Right lobe of liver (tissue), 6 donors: ENCODE results near the gene AKAP11. TPM values are rescaled to one million over a fixed set of nuclear protein-coding genes. Genes with fewer than 3 reads are reported as not detected.

Experiments
- ATAC-seq, 4 donors: fragments of 200-7000 bp; cut with Tn5 transposase; one replicate each; pipeline ENCODE4 v1.9.1; 2020; ENCODE audit warnings: mild to moderate bottlenecking in 4 of 4, moderate library complexity in 4 of 4
- DNase-seq, 3 donors: peaks; one replicate each; pipeline ENCODE4 v3.0.0-alpha.2; 2020
- H3K27ac ChIP-seq, 3 donors: fragments of 200-600 bp; one replicate each; pipeline ENCODE4 v1.8.0; 2022
- H3K27me3 ChIP-seq, 2 donors: fragments of 200-600 bp; one replicate each; pipeline ENCODE4 v1.8.0; 2022
- H3K36me3 ChIP-seq, 4 donors: fragments of 200-600 bp; sonication (generic) in 1 of 4; one replicate each; pipeline versions ENCODE4 v1.5.1 to v1.8.0; 2017 to 2022; ENCODE audit warnings: control low read depth in 1 of 4
- H3K4me1 ChIP-seq, 4 donors: fragments of 200-600 bp; sonication (generic) in 1 of 4; one replicate each; pipeline versions ENCODE4 v1.5.1 to v1.8.0; 2017 to 2022; ENCODE audit warnings: control low read depth in 1 of 4
- H3K4me3 ChIP-seq, 3 donors: fragments of 200-600 bp; one replicate each; pipeline ENCODE4 v1.8.0; 2022
- H3K9me3 ChIP-seq, 4 donors: fragments of 200-600 bp; sonication (generic) in 1 of 4; one replicate each; pipeline versions ENCODE4 v1.5.1 to v1.8.0; 2017 to 2022; ENCODE audit warnings: control low read depth in 1 of 4
- POLR2A ChIP-seq: fragments of 450-650 bp; IDR thresholded peaks from one replicate; pipeline ENCODE4 v1.6.1; 2017; ENCODE audit warnings: antibody characterized with exemption, mild to moderate bottlenecking
- WGBS: methylation state at CpG from one replicate; pipeline ENCODE4 v1.1.6; 2018; ENCODE audit warnings: low coverage, low lambda C conversion rate; ENCODE audit not compliant: insufficient coverage; ENCODE audit errors: missing lambda C conversion rate; 5-methylcytosine and 5-hydroxymethylcytosine counted together
- intact Hi-C, 2 donors: fragments of 100-400 bp; cut with DNase I; formaldehyde crosslinking; loops; one replicate each; pipeline versions ENCODE4 v1.11.2 to v1.14.1; 2022
- total RNA-seq, 6 experiments: library from RNA; depleted of rRNA in 2 of 6; stranded (reverse); fragments of >200 nt in 2 of 6; fragmentation: NEBNext Ultra II Directional in 3 of 6; extraction: Animal tissue kit (Norgen Biotek cat#: 25700) in 3 of 6; gene quantifications; one replicate each; pipeline versions ENCODE4 v1.1.0 to v1.2.4, GENCODE V29; 2016 to 2023
- TF ChIP-seq, protein P1 (sequence below), 4 donors: fragments of 200-600 bp in 3 of 4; fragments of 450-650 bp in 1 of 4; IDR thresholded peaks; one replicate each; pipeline versions ENCODE4 v1.5.1 to v1.8.0; 2016 to 2022; ENCODE audit warnings: antibody characterized with exemption in 4 of 4, mild to moderate bottlenecking in 2 of 4
- donor health status: DM: no; HTN: yes; CAD: no.
- donor health status: DM: no; HTN: no; CAD: no.
- donor health status: DM: no; HTN: no; CAD: no.
- donor health status: DM: no; HTN: yes; CAD: no.
- donor health status: DM: no; HTN: yes; CAD: no.

The AKAP11 gene
- total RNA-seq, 6 experiments from 2014 or later, result 8.5 to 13.8 (median 12.1) TPM

DNA sequence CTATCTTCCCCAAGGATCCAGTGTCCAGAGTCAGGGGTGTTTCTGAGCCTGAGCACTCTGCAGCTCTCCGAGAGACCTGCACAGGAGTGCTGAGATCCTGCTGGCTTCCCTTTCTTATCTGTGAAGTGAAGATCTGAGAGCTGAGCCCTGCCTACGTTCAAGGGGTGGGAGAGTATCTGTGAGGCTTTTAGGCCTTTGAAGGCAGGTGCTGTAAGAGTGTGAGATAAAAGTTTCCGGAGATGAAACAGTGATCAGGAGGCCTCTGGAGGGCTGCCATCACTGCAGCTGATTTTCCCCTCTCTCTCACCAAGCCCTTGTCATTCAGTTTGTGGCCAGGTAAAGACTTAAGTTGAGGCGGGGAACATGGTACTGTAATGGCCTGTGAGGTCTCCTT is 83.1 kb downstream of the AKAP11 start:
- WGBS, result 63% methylated on average over 3 of the region's 4 CpGs
- no peak for ATAC-seq
- Histone ChIP-seq H3K4me3 (no peak overlapping the region), H3K27ac (no peak overlapping the region), H3K4me1 (no peaks in the 10 kb centered on the region), H3K36me3 (no peaks in the 10 kb centered on the region), H3K27me3 (no peaks in the 10 kb centered on the region), H3K9me3 (no peaks in the 10 kb centered on the region)
- intact Hi-C loops, result no loop called here
- TF ChIP-seq POLR2A, result no peak
- TF ChIP-seq, protein P1, sequence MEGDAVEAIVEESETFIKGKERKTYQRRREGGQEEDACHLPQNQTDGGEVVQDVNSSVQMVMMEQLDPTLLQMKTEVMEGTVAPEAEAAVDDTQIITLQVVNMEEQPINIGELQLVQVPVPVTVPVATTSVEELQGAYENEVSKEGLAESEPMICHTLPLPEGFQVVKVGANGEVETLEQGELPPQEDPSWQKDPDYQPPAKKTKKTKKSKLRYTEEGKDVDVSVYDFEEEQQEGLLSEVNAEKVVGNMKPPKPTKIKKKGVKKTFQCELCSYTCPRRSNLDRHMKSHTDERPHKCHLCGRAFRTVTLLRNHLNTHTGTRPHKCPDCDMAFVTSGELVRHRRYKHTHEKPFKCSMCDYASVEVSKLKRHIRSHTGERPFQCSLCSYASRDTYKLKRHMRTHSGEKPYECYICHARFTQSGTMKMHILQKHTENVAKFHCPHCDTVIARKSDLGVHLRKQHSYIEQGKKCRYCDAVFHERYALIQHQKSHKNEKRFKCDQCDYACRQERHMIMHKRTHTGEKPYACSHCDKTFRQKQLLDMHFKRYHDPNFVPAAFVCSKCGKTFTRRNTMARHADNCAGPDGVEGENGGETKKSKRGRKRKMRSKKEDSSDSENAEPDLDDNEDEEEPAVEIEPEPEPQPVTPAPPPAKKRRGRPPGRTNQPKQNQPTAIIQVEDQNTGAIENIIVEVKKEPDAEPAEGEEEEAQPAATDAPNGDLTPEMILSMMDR (IDR thresholded peaks at IDR 0.05), result no peak
- no peak for DNase-seq

DNA sequence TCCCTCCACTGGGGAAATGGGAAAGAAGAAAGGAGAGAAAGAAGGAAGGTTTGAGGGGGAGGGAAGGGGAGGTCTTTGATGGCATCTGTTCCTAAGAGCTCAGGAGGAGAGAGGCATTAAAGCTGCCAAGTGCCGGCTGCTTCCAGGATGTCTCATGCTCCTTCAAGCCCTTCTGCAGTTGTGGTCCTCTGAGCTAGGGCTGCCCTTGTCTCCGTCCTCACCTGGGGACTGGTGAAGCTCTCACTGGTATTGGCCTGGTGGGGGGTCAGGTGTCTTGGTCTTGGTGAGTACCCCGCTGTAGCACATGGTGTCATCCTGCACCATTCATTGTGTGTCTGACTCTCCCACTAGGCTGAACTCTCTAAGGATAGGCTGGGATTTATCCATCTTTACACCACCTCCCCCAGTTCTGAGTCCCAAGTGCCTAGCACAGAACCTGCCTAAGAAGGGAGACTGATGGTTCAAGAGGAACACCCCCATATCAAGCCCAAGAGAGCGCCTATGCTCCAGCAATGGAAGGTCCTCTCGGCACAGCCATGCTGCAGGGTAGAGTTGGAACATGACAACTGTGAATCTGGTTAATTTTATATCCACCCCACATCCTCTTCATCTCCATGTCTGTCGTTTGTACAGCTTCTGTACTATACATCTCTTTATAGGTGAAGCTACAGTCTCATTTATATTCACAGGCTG is 83.7 kb downstream of the AKAP11 start:
- no peaks in the 10 kb centered on the region for H3K9me3 ChIP-seq
- intact Hi-C loops, result no loop called here
- H3K27me3 ChIP-seq, result no peaks in the 10 kb centered on the region
- no peak for TF ChIP-seq POLR2A
- H3K36me3 ChIP-seq, result no peaks in the 10 kb centered on the region
- 77% methylated on average over 5 of the region's 6 CpGs for WGBS
- ATAC-seq (no peak), DNase-seq (no peak)
- no peaks in the 10 kb centered on the region for H3K4me1 ChIP-seq
- H3K27ac ChIP-seq, result no peak overlapping the region
- H3K4me3 ChIP-seq, result no peak overlapping the region

DNA sequence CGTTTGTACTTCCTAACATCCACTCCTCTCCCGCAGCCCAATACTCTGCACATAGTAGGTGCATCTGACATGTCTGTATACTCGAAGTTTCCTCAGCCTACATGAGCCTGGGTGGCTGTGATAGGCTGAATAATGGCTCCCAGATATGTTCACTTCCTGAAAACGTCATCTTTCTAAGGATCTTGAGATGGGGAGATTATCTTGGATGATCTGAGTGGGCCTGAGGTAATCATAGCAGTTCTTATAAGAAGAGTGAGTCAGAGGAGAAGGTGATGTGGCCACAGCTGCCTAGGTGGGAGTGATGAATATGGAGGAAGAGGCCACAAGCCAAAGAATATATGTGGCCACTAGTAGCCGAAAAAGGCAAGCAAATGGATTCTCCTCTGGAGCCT is 84.2 kb downstream of the AKAP11 start:
- no peak for DNase-seq
- Histone ChIP-seq H3K27me3 (no peaks in the 10 kb centered on the region), H3K4me1 (no peaks in the 10 kb centered on the region), H3K27ac (no peak overlapping the region), H3K4me3 (no peak overlapping the region), H3K9me3 (no peaks in the 10 kb centered on the region), H3K36me3 (no peaks in the 10 kb centered on the region)
- TF ChIP-seq, protein P1 (IDR thresholded peaks at IDR 0.05), result no peak
- no peak for TF ChIP-seq POLR2A
- ATAC-seq, result no peak
- intact Hi-C loops, result no loop called here
- 73% methylated on average over 5 of the region's 5 CpGs for WGBS

DNA sequence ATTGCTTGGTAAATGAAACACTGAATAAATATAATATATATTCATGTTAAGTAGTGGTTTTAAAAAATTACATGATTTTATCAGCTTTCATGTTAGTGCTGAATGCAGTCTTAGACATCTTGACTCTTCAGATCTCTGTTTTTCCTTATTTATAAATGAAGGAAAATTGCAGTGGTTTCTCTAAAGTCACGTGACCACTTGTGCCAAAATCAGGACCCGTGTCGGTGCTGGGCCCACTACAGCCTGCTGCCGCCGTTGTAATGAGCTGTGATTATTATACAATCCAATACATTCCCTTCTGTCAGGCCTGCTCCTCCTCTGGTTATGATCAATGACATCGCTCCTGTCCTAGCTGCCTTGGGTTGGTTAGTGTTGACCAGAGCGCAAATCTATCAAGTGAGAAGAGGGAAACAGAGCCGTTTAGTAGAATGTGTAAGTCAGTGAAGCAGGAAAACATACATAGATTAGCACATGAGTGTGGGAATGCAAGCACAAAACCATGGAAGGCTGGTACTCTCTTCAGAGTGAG is 88.2 kb downstream of the AKAP11 start:
- Histone ChIP-seq H3K4me1 (no peaks in the 10 kb centered on the region), H3K27me3 (no peaks in the 10 kb centered on the region), H3K36me3 (no peaks in the 10 kb centered on the region), H3K4me3 (no peak overlapping the region), H3K9me3 (no peaks in the 10 kb centered on the region), H3K27ac (no peak overlapping the region)
- ATAC-seq (no peak), DNase-seq (no peak)
- 79% methylated on average over 8 of the region's 8 CpGs for WGBS
- no peak for TF ChIP-seq POLR2A
- TF ChIP-seq, protein P1 (IDR thresholded peaks at IDR 0.05), result no peak
- intact Hi-C loops, result no loop called here

DNA sequence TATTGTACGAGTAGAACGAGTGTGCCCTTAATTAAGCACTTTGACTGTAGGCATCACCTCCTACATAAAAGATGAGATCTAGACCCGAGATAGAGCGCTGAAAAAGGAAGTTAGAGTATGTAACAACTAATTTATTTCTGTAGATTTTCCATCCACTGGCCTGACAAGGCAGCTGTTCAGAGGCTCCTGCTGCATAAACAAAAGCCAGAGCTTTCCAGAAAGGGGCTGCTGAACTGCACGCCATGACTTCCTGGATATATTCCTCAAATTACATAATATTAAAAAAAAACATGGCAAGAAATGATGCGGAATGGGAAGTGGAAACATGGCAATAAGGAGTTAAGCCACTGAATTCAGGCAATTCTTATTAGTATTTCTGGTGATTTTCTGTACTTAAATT is 89.7 kb downstream of the AKAP11 start:
- no peak for DNase-seq

More for the DNA sequence above, 89.7 kb downstream of the AKAP11 start:
- no peak overlapping the region for H3K4me3 ChIP-seq
- no peak for ATAC-seq
- H3K9me3 ChIP-seq, result no peaks in the 10 kb centered on the region
- intact Hi-C loops, result no loop called here
- no peaks in the 10 kb centered on the region for H3K4me1 ChIP-seq
- H3K27ac ChIP-seq, result no peak overlapping the region
- TF ChIP-seq POLR2A, result no peak
- TF ChIP-seq, protein P1 (IDR thresholded peaks at IDR 0.05), result no peak
- WGBS, result 76% methylated on average over 6 of the region's 6 CpGs
- no peaks in the 10 kb centered on the region for H3K27me3 ChIP-seq
- H3K36me3 ChIP-seq, result no peaks in the 10 kb centered on the region
